Thyroid gland (tissue), 4 donors: ENCODE results near the gene ZCCHC10. TPM values are rescaled to one million over a fixed set of nuclear protein-coding genes. Genes with fewer than 3 reads are reported as not detected.

ENCODE experiments used
- DNase-seq, 2 donors: peaks; one replicate each; pipeline ENCODE4 v3.0.0-alpha.2; 2019
- H3K27ac ChIP-seq, 3 donors: fragments of 200-600 bp; sonication (generic); 1 replicate in 2 of 3; 2 replicates in 1 of 3; pipeline ENCODE4 v1.5.1; 2016 to 2019; ENCODE audit warnings: mild to moderate bottlenecking in 1 of 3, moderate library complexity in 1 of 3
- H3K27me3 ChIP-seq: fragments of 200-600 bp; sonication (generic); one replicate; pipeline ENCODE4 v1.5.1; 2019
- H3K36me3 ChIP-seq, 2 donors: fragments of 200-600 bp; sonication (generic); one replicate each; pipeline ENCODE4 v1.5.1; 2016 to 2019
- H3K4me1 ChIP-seq, 2 donors: fragments of 200-600 bp; sonication (generic); one replicate each; pipeline ENCODE4 v1.5.1; 2017 to 2019
- H3K4me3 ChIP-seq, 3 donors: fragments of 200-600 bp; sonication (generic); replicated peaks in 1 of 3; 1 replicate in 2 of 3; 2 replicates in 1 of 3; pipeline ENCODE4 v1.5.1; 2016; ENCODE audit warnings: mild to moderate bottlenecking in 1 of 3
- H3K9me3 ChIP-seq: fragments of 200-600 bp; sonication (generic); one replicate; pipeline ENCODE4 v1.5.1; 2017
- POLR2A ChIP-seq, 2 donors: fragments of 450-650 bp; IDR thresholded peaks; one replicate each; pipeline ENCODE4 v1.6.1; 2017; ENCODE audit warnings: antibody characterized with exemption in 2 of 2, mild to moderate bottlenecking in 2 of 2, moderate library complexity in 1 of 2
- WGBS, 2 donors: methylation state at CpG; one replicate each; pipeline ENCODE4 v1.1.5; 2017; 5-methylcytosine and 5-hydroxymethylcytosine counted together
- intact Hi-C: fragments of 100-400 bp; cut with DNase I; formaldehyde crosslinking; loops from one replicate; pipeline ENCODE4 v1.15.1; 2023
- total RNA-seq, 4 donors: library from RNA; depleted of rRNA; stranded (reverse); fragments of >200 nt; gene quantifications; one replicate each; pipeline ENCODE4 v1.2.3, GENCODE V29; 2016
- TF ChIP-seq, protein P1 (sequence below), 6 experiments: fragments of 200-600 bp in 3 of 6; fragments of 450-650 bp in 3 of 6; sonication (generic) in 3 of 6; IDR thresholded peaks; one replicate each; pipeline ENCODE4 v1.5.1; 2016 to 2019; ENCODE audit warnings: antibody characterized with exemption in 6 of 6, mild to moderate bottlenecking in 2 of 6, inconsistent platforms in 1 of 6, moderate library complexity in 1 of 6

Gene ZCCHC10
- total RNA-seq, 4 donors from 2014 or later = 24.7 to 43.4 (median 30.7) TPM

DNA sequence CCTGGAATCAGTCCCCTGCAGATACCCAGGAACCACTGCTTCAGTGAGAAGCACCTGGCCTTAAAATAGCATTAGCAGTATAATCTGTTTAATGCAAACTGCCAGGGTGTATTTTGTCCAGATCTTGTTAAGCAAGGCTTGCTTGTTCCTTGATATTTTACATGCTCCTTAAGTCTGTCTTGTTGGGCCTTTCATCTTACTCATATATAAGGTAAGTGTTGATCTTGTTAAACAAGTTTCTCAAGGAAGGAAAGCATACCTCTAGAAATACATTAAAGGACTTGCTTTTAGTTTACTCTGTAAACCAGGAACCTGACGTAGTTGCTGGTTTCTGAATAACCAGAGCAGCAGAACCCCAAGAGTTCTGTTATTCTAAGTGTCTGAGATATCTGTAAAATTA is 39.1 kb upstream of the ZCCHC10 start:
- H3K36me3 ChIP-seq = peaks cover 6 to 24% of the 10 kb centered on the region in 2 donors
- H3K4me3 ChIP-seq = no peak overlapping the region
- H3K9me3 ChIP-seq = no peaks in the 10 kb centered on the region
- H3K27ac ChIP-seq = no peak overlapping the region
- WGBS, 2 donors = 73 to 91% methylated on average over 1 of the region's 1 CpG
- TF ChIP-seq POLR2A (IDR thresholded peaks at IDR 0.05) = no peak
- TF ChIP-seq, protein P1, sequence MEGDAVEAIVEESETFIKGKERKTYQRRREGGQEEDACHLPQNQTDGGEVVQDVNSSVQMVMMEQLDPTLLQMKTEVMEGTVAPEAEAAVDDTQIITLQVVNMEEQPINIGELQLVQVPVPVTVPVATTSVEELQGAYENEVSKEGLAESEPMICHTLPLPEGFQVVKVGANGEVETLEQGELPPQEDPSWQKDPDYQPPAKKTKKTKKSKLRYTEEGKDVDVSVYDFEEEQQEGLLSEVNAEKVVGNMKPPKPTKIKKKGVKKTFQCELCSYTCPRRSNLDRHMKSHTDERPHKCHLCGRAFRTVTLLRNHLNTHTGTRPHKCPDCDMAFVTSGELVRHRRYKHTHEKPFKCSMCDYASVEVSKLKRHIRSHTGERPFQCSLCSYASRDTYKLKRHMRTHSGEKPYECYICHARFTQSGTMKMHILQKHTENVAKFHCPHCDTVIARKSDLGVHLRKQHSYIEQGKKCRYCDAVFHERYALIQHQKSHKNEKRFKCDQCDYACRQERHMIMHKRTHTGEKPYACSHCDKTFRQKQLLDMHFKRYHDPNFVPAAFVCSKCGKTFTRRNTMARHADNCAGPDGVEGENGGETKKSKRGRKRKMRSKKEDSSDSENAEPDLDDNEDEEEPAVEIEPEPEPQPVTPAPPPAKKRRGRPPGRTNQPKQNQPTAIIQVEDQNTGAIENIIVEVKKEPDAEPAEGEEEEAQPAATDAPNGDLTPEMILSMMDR (IDR thresholded peaks at IDR 0.05) = no peak
- H3K4me1 ChIP-seq = no peaks in the 10 kb centered on the region
- intact Hi-C loops = no loop called here
- DNase-seq = no peak
- H3K27me3 ChIP-seq = no peaks in the 10 kb centered on the region

GRCh38 chr5:133063965-133064364 is 37.6 kb upstream of the ZCCHC10 start:
- DNase-seq = no peak
- Histone ChIP-seq H3K9me3 (no peaks in the 10 kb centered on the region), H3K27me3 (no peaks in the 10 kb centered on the region), H3K27ac (no peak overlapping the region), H3K4me3 (no peak overlapping the region), H3K4me1 (no peaks in the 10 kb centered on the region), H3K36me3 (peaks cover 4 to 15% of the 10 kb centered on the region in 2 donors)
- intact Hi-C loops = no loop called here
- WGBS, 2 donors = 78 to 87% methylated on average over 10 of the region's 10 CpGs
- TF ChIP-seq, protein P1 (IDR thresholded peaks at IDR 0.05) = no peak
- TF ChIP-seq POLR2A (IDR thresholded peaks at IDR 0.05) = no peak

GRCh38 chr5:133062276-133062675 is 35.9 kb upstream of the ZCCHC10 start:
- no peak overlapping the region for H3K4me3 ChIP-seq
- H3K4me1 ChIP-seq = peaks cover 5 to 13% of the 10 kb centered on the region in 2 donors
- no peaks in the 10 kb centered on the region for H3K9me3 ChIP-seq
- H3K27me3 ChIP-seq = no peaks in the 10 kb centered on the region
- intact Hi-C loops = no loop called here
- peaks cover 4% of the 10 kb centered on the region in 2 donors for H3K36me3 ChIP-seq
- TF ChIP-seq, protein P1 (IDR thresholded peaks at IDR 0.05) = no peak
- H3K27ac ChIP-seq = no peak overlapping the region
- 77 to 83% methylated on average over 1 of the region's 1 CpG for WGBS, 2 donors
- no peak for DNase-seq

GRCh38 chr5:133059621-133060020 is 33.3 kb upstream of the ZCCHC10 start:
- 90 to 91% methylated on average over 3 of the region's 3 CpGs for WGBS, 2 donors
- DNase-seq = no peak
- Histone ChIP-seq H3K27me3 (no peaks in the 10 kb centered on the region), H3K4me1 (peaks cover 10 to 18% of the 10 kb centered on the region in 2 donors), H3K36me3 (no peaks in the 10 kb centered on the region), H3K27ac (no peak overlapping the region), H3K4me3 (no peak overlapping the region), H3K9me3 (no peaks in the 10 kb centered on the region)
- TF ChIP-seq, protein P1 (IDR thresholded peaks at IDR 0.05) = no peak
- no peak for TF ChIP-seq POLR2A (IDR thresholded peaks at IDR 0.05)
- intact Hi-C loops = loop anchor here (10.0 kb wide), 2 partner anchors 95 to 565 kb away; partner anchors contain the start of genes AFF4 and IRF1

DNA sequence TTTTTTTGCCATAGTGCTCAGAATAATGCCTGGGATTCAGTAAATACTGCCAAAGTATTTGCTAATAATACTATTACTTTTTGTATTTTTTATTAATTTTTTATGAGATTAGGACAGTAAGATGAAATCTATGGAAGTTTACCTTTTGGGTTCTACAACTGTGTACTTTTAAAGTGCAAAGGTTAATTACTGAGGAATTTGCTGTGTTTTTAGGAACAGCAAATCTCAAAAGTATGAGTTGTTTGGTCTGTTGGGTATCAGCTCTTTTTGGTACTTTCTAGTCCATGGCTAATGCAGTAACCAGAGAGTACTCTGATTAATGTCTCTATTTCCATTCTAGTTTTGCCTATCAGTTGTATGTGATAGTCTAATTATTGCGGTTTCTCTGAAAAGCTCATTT is 30.5 kb upstream of the ZCCHC10 start:
- Histone ChIP-seq H3K27ac (no peak overlapping the region), H3K9me3 (no peaks in the 10 kb centered on the region), H3K4me1 (peaks cover 20 to 24% of the 10 kb centered on the region in 2 donors), H3K27me3 (no peaks in the 10 kb centered on the region), H3K36me3 (no peaks in the 10 kb centered on the region), H3K4me3 (no peak overlapping the region)
- no peak for DNase-seq
- intact Hi-C loops = loop anchor here (10.0 kb wide), 2 partner anchors 92 to 562 kb away; partner anchors contain the start of genes AFF4 and IRF1
- TF ChIP-seq POLR2A (IDR thresholded peaks at IDR 0.05) = no peak
- TF ChIP-seq, protein P1 (IDR thresholded peaks at IDR 0.05) = no peak
- WGBS, 2 donors = 87 to 95% methylated on average over 1 of the region's 1 CpG
